ENCODE data around the gene SCAI. TPM values are rescaled to one million over a fixed set of nuclear protein-coding genes. Genes with fewer than 3 reads are reported as not detected.
"Not testable (repeated sequence)": the region's sequence is repeated elsewhere in the genome, so short reads cannot be mapped to it uniquely, and the experiment has no call there.

Gene SCAI
- total RNA-seq, 1 donor from 2014 or later, result 3.8 TPM

- DNase-seq, result no peak
- intact Hi-C loops (cut with micrococcal nuclease), result no loop called here
Observed at GRCh38 chr9:125074976-125075375, 68.4 kb downstream of the SCAI start.

DNA sequence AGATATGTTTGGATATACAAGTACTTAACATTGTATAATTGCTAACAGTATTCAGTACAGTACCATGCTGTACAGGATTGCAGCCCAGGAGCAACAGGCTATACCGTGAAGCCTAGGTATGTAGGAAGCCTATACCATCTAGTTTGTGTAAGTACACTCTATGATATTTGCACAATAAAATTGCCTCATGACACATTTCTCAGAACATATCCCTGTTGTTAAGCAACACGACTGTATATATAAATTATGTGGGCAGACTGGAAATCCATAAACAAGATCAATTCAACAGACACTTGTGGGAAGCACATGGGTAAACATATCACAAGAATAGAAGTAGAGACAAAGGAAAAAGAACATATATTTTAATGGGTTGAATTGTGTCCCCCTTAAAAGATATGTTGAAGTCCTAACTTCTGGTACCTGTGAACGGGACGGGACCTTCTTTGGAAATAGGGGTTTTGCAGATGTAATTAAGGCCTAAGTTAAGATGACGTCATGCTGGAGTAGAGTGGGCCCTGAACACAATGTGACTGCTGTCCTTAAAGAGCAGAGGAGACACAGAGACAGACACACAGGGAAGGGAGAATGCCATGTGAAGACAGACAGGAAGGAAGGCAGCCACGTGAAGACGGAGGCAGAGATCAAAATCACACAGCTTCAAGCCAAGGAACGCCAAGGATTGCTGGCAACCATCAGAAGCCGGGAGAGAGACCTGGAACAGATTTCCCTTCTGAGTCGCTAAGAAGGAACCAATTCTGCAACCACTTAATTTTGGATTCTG, 76.3 kb downstream of the SCAI start:
- intact Hi-C loops (cut with micrococcal nuclease), result no loop called here
- ATAC-seq, result no peak
- DNase-seq, result no peak

More at GRCh38 chr9:125074976-125075375, 68.4 kb downstream of the SCAI start:
- no peak for ATAC-seq

DNA sequence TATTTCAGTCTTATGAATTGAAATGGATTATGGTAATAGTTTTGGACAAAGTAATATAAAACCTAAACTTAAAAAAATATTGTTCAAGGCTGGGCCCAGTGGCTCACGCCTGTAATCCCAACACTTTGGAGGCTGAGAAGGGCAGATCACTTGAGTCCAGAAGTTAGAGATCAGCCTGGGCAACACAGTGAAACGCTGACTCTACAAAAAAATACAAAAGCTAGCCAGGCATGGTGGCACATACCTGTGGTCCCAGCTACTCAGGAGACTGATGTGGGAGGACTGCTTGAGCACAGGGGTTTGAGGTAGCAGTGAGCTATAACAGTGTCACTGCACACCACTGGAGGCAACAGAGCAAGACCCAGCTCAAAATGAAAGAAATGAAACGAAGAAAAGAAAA, 81.9 kb downstream of the SCAI start:
- DNase-seq (no peak), ATAC-seq (no peak)
- intact Hi-C loops (cut with micrococcal nuclease), result no loop called here

GRCh38 chr9:125049212-125050049, 93.9 kb downstream of the SCAI start:
- ATAC-seq, result no peak

DNA sequence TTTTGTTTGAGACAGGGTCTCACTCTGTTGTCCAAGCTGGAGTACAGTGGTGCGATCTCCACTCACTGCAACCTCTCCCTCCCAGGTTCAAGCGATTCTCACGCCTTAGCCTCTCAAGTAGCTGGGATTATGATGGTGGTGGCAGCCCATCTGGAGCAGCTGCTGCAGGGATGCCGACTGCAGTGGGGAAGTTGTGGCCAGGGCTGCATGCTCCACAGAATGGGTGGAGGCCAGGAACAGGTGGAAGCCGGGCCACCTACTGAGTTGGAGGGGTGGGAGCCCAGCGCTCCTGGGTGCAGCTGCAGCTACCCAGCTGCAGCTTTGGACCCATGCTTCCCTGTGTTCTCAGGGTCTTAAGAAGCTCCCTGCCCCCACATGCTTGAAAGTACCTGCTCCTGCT, 99.7 kb downstream of the SCAI start:
- DNase-seq (no peak), ATAC-seq (no peak)
- intact Hi-C loops (cut with micrococcal nuclease), result no loop called here

More at GRCh38 chr9:125049212-125050049, 93.9 kb downstream of the SCAI start:
- intact Hi-C loops (cut with micrococcal nuclease), result no loop called here
- DNase-seq, result no peak

GRCh38 chr9:125043148-125043547, 100.2 kb downstream of the SCAI start:
- no peak for ATAC-seq
- DNase-seq, result no peak
- intact Hi-C loops (cut with micrococcal nuclease), result no loop called here

GRCh38 chr9:125038166-125038565, 105.2 kb downstream of the SCAI start:
- intact Hi-C loops (cut with micrococcal nuclease), result no loop called here
- no peak for ATAC-seq
- DNase-seq, result no peak

DNA sequence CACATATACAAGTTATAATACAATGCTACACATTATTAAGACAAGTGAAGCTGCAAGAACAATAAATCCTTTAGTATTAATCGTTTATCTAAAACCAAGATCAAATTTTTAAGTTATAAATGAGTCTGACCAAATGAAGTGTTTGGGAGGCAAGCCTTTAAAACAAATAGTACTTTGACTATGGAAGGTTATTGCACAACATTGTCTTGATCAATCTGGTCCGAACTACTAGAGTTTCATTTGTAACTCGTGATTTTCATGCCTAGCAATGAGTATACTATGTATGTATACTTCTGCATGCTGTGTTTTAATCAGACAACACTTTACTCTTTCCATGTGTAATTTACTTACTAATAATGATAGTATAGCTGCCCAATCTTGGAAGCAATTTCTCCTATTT, 115.3 kb downstream of the SCAI start:
- DNase-seq, result no peak

GRCh38 chr9:125024917-125025316, 118.4 kb downstream of the SCAI start:
- DNase-seq (no peak), ATAC-seq (no peak)
- intact Hi-C loops (cut with micrococcal nuclease), result no loop called here

More for the DNA sequence above, 115.3 kb downstream of the SCAI start:
- intact Hi-C loops (cut with micrococcal nuclease), result no loop called here
- ATAC-seq, result no peak

DNA sequence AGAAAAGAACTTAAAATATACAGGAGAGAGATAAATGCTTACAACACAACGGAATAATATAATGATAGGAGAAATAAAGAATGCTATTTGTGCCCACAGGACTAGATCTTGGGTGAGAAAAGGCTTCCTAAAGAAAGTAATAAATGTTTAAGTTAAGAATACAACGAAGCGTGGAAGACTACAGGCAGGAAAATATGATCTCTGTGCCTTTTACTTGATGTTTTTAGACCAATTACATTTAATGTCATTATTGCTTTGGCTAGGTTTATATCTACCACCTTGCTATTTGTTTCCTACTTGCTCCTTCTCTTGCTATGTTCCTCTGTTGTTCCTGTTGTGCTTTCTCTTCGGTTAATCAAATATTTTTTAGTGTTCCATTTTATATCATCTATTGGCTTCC, 122.3 kb downstream of the SCAI start:
- ATAC-seq (no peak), DNase-seq (no peak)
- intact Hi-C loops (cut with micrococcal nuclease), result no loop called here

DNA sequence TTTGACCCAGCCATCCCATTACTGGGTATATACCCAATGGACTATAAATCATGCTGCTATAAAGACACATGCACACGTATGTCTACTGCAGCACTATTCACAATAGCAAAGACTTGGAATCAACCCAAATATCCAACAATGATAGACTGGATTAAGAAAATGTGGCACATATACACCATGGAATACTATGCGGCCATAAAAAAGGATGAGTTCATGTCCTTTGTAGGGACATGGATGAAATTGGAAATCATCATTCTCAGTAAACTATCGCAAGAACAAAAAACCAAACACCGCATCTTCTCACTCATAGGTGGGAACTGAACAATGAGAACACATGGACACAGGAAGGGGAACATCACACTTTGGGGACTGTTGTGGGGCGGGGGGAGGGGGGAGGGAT, 127.7 kb downstream of the SCAI start:
- ATAC-seq; intact Hi-C loops (cut with micrococcal nuclease): not testable (repeated sequence)

DNA sequence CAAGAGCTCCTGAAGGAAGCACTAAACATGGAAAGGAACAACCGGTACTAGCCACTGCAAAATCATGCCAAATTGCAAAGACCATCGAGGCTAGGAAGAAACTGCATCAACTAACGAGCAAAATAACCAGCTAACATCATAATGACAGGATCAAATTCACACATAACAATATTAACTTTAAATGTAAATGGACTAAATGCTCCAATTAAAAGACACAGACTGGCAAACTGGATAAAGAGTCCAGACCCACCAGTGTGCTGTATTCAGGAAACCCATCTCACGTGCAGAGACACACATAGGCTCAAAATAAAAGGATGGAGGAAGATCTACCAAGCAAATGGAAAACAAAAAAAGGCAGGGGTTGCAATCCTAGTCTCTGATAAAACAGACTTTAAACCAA, 131.3 kb downstream of the SCAI start:
- DNase-seq; intact Hi-C loops (cut with micrococcal nuclease); ATAC-seq: not testable (repeated sequence)

More for the DNA sequence above, 127.7 kb downstream of the SCAI start:
- DNase-seq, result not testable (repeated sequence)

- ATAC-seq (no peak), DNase-seq (no peak)
- intact Hi-C loops (cut with micrococcal nuclease), result no loop called here
Observed at GRCh38 chr9:125008599-125008998, 134.7 kb downstream of the SCAI start.

DNA sequence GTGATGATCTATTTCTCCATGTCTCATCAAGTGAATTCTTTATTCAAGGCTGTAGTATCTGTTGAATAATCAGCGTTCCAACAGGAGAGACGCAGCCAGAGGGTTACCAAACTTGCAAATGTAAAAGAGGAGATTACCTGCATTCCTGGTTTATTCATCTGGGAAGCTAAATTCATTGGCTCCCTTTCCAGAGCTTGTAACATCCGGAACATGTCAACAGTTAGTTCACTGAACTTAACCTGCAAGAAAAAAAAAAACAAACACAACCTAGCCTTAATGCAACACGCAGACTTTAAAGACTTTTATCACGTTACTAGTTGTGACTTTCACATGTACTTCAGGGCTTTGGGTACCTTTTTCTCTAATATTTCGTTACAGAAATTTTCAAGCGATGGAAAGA, 140.0 kb downstream of the SCAI start:
- DNase-seq (no peak), ATAC-seq (no peak)
- intact Hi-C loops (cut with micrococcal nuclease), result no loop called here

DNA sequence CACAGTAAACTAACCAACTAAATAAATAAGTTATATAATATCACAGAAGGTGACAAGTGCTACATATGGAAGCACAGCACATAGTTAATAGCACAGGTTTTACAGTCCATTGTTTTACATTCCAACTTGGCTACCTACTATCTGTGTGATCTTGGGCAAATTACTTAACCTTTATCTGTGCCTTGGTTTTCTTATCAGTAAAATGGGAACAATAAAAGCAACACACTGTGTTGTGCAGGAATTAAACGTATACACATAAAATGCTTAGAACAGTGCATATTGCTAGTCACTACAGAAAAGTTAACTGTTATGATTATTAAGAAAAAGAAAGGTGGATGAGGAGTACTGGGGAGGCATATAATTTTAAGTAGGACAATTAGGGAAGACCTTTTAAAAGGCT, 159.6 kb downstream of the SCAI start:
- no peak for DNase-seq
- no peak for ATAC-seq
- intact Hi-C loops (cut with micrococcal nuclease), result no loop called here

DNA sequence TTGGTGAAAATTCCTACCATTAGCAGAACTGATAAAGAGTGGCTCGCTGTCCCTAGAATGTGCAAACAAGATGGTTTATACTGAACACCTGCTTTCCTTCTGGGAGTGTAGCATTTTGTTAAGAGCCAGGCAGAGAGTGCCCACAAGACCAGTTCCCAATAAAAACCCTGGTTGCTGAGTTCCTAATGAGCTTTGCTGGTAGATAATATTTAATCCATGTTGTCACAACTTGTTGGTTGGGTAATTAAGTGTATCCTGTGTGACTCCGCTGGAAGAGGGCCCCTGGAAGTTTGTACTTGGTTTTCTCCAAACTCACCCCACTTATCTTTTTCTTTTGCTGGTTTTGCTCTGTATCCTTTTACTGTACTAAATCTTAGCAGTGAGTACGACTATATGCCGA, 162.9 kb downstream of the SCAI start:
- no peak for DNase-seq
- intact Hi-C loops (cut with micrococcal nuclease), result no loop called here
- no peak for ATAC-seq

DNA sequence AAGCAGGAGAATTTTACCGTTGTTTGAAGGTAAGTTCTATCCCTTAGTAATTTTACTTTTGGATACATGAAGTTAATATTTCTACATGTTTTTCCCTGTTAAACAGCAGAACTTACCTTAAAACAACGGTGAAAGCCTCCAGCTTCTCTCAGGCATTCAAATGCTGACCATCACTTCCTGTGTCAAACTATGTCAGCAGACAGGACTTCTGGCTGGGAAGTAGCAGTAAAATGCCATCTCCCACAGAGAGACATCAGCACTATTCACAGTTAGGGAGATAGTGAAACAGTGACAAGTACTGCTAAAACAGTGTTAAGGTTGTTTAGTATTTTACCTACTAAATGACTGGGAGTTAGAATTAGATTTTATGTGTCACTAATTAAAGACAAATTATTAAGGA, 168.2 kb downstream of the SCAI start:
- intact Hi-C loops (cut with micrococcal nuclease), result no loop called here
- ATAC-seq (no peak), DNase-seq (no peak)

DNA sequence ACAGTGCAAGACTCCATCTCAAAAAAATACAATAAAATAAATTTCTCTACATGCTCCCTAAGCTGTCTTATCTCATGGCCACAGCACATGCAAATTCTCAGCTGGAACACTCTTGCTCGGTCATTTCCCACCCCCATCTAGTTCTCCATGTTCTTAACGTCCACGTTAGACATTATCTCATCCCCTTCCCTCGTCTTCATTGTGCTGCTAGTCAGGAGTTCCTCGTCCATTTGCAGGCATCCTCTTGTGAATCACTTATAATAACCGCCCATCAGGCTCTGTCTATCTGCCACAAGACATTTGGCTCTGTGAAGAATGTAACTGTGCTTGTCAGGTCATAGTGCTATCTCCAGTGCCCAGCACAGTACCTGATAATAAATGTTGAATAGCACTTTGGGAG, 169.5 kb downstream of the SCAI start:
- intact Hi-C loops (cut with micrococcal nuclease), result no loop called here
- DNase-seq, result no peak
- ATAC-seq, result no peak

GRCh38 chr9:124972241-124972770, 171.0 kb downstream of the SCAI start:
- intact Hi-C loops (cut with micrococcal nuclease), result no loop called here
- DNase-seq (no peak), ATAC-seq (no peak)

- intact Hi-C loops (cut with micrococcal nuclease), result no loop called here
- ATAC-seq, result no peak
- no peak for DNase-seq
Observed at GRCh38 chr9:124969401-124969800, 173.9 kb downstream of the SCAI start.
